ENCODE results near the gene VWA2. TPM values are rescaled to one million over a fixed set of nuclear protein-coding genes. Genes with fewer than 3 reads are reported as not detected.

VWA2 gene
- total RNA-seq, 4 donors from 2014 or later = 5.0 to 20.8 (median 11.3) TPM

DNA sequence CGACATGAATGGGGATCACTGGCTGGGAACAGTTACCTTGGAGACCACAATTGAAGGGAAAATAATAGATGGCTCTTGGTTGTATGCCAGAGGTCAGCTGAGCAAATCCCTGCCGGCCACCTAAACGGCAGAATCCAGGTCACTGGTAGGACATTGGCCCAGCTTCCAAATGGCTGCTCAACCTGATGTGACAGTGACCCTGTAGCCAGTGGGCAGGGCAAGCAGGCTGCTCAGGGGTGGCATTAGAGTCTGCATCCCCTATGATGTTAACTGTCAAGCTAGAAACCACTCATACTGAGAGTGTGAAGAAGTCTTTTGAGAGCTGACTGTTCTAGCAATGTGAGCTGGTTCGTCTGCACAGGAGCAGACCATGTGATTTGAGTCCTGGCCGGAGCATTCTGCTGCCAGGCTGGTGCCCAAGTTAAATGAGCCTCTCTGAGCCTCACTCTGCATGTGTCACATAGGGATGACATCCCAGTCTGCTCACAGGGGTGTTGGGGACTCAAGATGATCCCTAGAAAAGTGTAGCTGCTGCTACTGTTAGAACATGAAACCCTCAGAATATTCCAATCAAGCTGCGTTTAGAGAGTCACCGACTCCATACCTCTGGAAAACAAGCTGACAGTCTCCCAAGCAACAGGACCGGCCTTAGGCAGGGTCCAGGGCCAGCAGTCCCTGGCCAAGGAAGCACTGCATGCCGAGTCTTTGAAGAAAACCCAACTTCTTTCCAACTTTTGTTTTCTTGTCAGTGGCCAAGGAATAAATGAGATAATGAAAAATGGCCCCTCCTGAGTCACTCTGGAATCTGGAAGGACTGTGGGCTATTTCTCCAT, 69.7 kb downstream of the VWA2 start:
- H3K9me3 ChIP-seq = no peaks in the 10 kb centered on the region
- peaks cover 0 to 4% (median 0%) of the 10 kb centered on the region in 3 donors for H3K36me3 ChIP-seq
- no peak overlapping the region for H3K27ac ChIP-seq
- no peaks in the 10 kb centered on the region for H3K27me3 ChIP-seq
- DNase-seq = no peak
- TF ChIP-seq, protein P1, sequence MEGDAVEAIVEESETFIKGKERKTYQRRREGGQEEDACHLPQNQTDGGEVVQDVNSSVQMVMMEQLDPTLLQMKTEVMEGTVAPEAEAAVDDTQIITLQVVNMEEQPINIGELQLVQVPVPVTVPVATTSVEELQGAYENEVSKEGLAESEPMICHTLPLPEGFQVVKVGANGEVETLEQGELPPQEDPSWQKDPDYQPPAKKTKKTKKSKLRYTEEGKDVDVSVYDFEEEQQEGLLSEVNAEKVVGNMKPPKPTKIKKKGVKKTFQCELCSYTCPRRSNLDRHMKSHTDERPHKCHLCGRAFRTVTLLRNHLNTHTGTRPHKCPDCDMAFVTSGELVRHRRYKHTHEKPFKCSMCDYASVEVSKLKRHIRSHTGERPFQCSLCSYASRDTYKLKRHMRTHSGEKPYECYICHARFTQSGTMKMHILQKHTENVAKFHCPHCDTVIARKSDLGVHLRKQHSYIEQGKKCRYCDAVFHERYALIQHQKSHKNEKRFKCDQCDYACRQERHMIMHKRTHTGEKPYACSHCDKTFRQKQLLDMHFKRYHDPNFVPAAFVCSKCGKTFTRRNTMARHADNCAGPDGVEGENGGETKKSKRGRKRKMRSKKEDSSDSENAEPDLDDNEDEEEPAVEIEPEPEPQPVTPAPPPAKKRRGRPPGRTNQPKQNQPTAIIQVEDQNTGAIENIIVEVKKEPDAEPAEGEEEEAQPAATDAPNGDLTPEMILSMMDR (IDR thresholded peaks at IDR 0.05) = no peak
- no peak for TF ChIP-seq POLR2A (IDR thresholded peaks at IDR 0.05)
- peaks cover 0 to 15% (median 0%) of the 10 kb centered on the region in 4 donors for H3K4me1 ChIP-seq
- no peak overlapping the region for H3K4me3 ChIP-seq

DNA sequence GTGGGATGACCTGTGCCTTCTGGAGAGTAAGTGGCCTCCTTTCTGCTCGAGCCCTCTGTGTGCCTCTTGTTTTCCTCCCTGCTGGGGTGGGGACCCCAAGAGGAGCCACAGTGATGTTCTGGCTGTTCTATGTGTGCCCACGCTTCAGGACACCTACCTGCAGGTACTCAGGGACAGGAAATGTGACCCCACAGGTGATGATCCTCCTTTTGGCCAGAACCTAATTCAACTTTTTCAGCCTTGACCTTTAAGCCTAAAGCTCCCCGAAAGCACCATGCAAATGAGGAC, 70.3 kb downstream of the VWA2 start:
- Histone ChIP-seq H3K36me3 (peaks cover 0 to 8% (median 0%) of the 10 kb centered on the region in 3 donors), H3K4me1 (peaks cover 0 to 9% (median 0%) of the 10 kb centered on the region in 4 donors), H3K4me3 (no peak overlapping the region), H3K9me3 (no peaks in the 10 kb centered on the region), H3K27me3 (no peaks in the 10 kb centered on the region), H3K27ac (no peak overlapping the region)
- DNase-seq = no peak
- TF ChIP-seq POLR2A (IDR thresholded peaks at IDR 0.05) = no peak
- TF ChIP-seq, protein P1 (IDR thresholded peaks at IDR 0.05) = no peak

DNA sequence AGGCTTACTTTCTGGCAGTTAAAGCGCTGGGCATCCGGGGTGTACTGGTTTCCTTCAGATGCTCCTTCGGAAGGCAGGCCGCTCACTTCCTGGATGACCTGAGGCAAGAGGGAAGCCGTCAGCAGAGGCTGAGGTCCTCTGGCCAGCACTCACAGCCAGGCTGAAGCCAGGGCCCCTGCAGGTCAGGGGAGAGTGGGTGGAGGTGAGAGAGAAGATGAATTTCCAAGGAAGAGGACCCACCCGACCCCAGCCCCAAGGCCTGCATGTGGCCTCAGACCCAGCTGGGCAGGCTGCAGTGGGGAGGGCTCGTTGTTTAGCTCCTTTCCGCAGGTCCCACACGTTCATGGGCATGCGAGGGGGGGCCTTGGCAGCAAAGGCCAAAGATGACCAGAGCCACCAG, 71.3 kb downstream of the VWA2 start:
- Histone ChIP-seq H3K36me3 (peaks cover 0 to 8% (median 0%) of the 10 kb centered on the region in 3 donors), H3K27me3 (no peaks in the 10 kb centered on the region), H3K9me3 (no peaks in the 10 kb centered on the region), H3K4me1 (no peaks in the 10 kb centered on the region), H3K4me3 (no peak overlapping the region), H3K27ac (no peak overlapping the region)
- TF ChIP-seq, protein P1 (IDR thresholded peaks at IDR 0.05) = no peak
- TF ChIP-seq POLR2A (IDR thresholded peaks at IDR 0.05) = no peak
- DNase-seq = no peak

DNA sequence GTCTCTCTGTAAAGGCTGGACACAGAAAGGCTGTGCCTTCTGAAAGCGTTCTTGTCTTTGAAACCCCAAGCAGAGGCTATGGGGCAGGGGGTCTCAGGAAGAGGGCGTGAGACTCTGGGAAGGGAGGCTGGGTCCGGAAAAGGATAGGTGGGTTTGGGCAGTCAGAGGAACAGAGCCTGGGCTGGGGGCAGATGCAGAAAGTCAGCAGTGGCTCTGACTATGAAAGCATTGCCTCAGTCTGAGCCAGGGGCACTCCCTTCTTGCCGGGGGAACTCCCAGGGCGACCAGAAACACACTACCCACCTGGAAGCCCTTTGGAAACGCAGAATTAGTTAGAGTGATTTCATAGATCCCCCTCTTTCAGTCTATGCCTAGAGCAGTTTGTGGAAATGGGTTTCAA, 72.0 kb downstream of the VWA2 start:
- no peak for TF ChIP-seq POLR2A (IDR thresholded peaks at IDR 0.05)
- TF ChIP-seq, protein P1 (IDR thresholded peaks at IDR 0.05) = no peak
- no peak for DNase-seq
- H3K27ac ChIP-seq = no peak overlapping the region
- H3K4me3 ChIP-seq = no peak overlapping the region
- peaks cover 0 to 12% (median 0%) of the 10 kb centered on the region in 3 donors for H3K36me3 ChIP-seq
- H3K27me3 ChIP-seq = no peaks in the 10 kb centered on the region
- no peaks in the 10 kb centered on the region for H3K4me1 ChIP-seq
- no peaks in the 10 kb centered on the region for H3K9me3 ChIP-seq

DNA sequence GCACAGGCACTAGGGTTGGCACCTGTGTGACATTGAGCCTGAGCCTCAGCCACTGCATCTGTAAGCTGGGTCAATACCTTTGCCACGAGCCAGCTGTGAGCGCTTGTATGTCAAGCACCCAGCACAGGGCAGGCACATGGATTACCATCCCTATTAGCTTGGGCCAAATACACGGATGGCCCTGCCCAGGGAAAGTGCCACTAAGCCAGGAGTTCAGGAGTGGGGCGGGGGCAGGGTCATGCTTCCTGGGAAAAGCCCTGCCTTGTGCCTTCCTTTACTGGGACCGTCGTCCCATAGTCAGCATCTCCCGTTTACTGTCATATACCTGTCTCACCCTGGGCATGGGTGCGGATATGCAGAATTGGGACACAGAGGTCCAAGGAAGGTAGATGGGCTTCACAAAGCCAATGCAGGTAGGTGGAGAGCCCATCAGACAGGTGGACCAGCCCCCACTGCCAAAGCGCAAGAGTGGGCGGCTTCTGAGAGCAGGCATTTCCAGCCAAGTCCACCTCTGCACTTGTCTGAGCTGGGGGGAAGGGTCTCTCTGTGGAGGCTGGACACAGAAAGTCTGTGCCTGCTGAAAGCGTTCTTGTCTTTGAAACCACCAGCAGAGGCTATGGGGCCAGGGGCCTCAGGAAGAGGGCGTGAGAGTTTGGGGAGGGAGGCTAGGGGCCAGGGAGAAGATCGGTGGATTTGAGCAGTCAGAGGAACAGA, 72.6 kb downstream of the VWA2 start:
- no peak overlapping the region for H3K4me3 ChIP-seq
- no peak overlapping the region for H3K27ac ChIP-seq
- TF ChIP-seq, protein P1 (IDR thresholded peaks at IDR 0.05) = no peak
- no peak for TF ChIP-seq POLR2A (IDR thresholded peaks at IDR 0.05)
- peaks cover 0 to 12% (median 0%) of the 10 kb centered on the region in 3 donors for H3K36me3 ChIP-seq
- DNase-seq = no peak
- no peaks in the 10 kb centered on the region for H3K9me3 ChIP-seq
- H3K4me1 ChIP-seq = no peaks in the 10 kb centered on the region
- H3K27me3 ChIP-seq = no peaks in the 10 kb centered on the region

Data from Peyer's patch (tissue), 4 donors.